Activated CD4-positive, CD25-positive, alpha-beta regulatory T cell treated with anti-CD3 and anti-CD28 coated beads, Interleukin-2, amount 50 U/mL, for 16 hours (primary cell): Measurements from ENCODE around the gene BNC2.

Source experiments
- DNase-seq: peaks from one replicate; pipeline ENCODE4 v3.0.0-alpha.2; 2020; ENCODE audit warnings: low read depth, low spot score

The BNC2 gene

GRCh38 chr9:16755467-16756160 lies 114.9 kb downstream of the BNC2 start:
- no peak for DNase-seq

- DNase-seq = no peak
Measured at GRCh38 chr9:16754662-16755061, 115.8 kb downstream of the BNC2 start.

- DNase-seq = no peak
Measured at GRCh38 chr9:16753256-16753655, 117.2 kb downstream of the BNC2 start.

- DNase-seq = no peak
Measured at GRCh38 chr9:16752601-16753000, 117.9 kb downstream of the BNC2 start.

- no peak for DNase-seq
Measured at GRCh38 chr9:16750553-16750952, 119.9 kb downstream of the BNC2 start.

GRCh38 chr9:16745359-16745758 lies 125.1 kb downstream of the BNC2 start:
- DNase-seq = no peak

- DNase-seq = no peak
Measured at GRCh38 chr9:16744394-16744793, 126.1 kb downstream of the BNC2 start.

- no peak for DNase-seq
Measured at GRCh38 chr9:16743375-16743774, 127.1 kb downstream of the BNC2 start.

- DNase-seq = no peak
Measured at GRCh38 chr9:16735001-16735400, 135.5 kb downstream of the BNC2 start.

GRCh38 chr9:16732546-16732945 lies 137.9 kb downstream of the BNC2 start:
- no peak for DNase-seq

- no peak for DNase-seq
Measured at GRCh38 chr9:16730162-16730561, 140.3 kb downstream of the BNC2 start.

- DNase-seq = no peak
Measured at GRCh38 chr9:16729651-16730050, 140.8 kb downstream of the BNC2 start.

- DNase-seq = no peak
Measured at GRCh38 chr9:16728137-16728508, 142.3 kb downstream of the BNC2 start.

- DNase-seq = no peak
Measured at GRCh38 chr9:16727452-16728136, 142.9 kb downstream of the BNC2 start.

- DNase-seq = no peak
Measured at GRCh38 chr9:16726718-16727451, 143.6 kb downstream of the BNC2 start.

GRCh38 chr9:16726029-16726428 lies 144.4 kb downstream of the BNC2 start:
- DNase-seq = no peak

- DNase-seq = no peak
Measured at GRCh38 chr9:16725066-16725465, 145.4 kb downstream of the BNC2 start.

- DNase-seq = no peak
Measured at GRCh38 chr9:16721972-16722371, 148.5 kb downstream of the BNC2 start.

- DNase-seq = no peak
Measured at GRCh38 chr9:16720386-16720785, 150.1 kb downstream of the BNC2 start.

GRCh38 chr9:16719921-16720320 lies 150.5 kb downstream of the BNC2 start:
- no peak for DNase-seq

- DNase-seq = no peak
Measured at GRCh38 chr9:16718952-16719351, 151.5 kb downstream of the BNC2 start.

GRCh38 chr9:16718296-16718695 lies 152.2 kb downstream of the BNC2 start:
- DNase-seq = no peak

- no peak for DNase-seq
Measured at GRCh38 chr9:16716601-16717000, 153.9 kb downstream of the BNC2 start.
